Esophagus muscularis mucosa (tissue), 3 donors: ENCODE data around the gene LSM3.

Source experiments
- POLR2A ChIP-seq: fragments of 450-650 bp; IDR thresholded peaks from one replicate; pipeline ENCODE4 v1.6.1; 2017; ENCODE audit warnings: antibody characterized with exemption, moderate library complexity, mild to moderate bottlenecking, low read depth
- POLR2AphosphoS5 ChIP-seq, 2 donors: sonication (generic); formaldehyde crosslinking; IDR thresholded peaks; one replicate each; pipeline ENCODE4 v1.6.1; 2017; ENCODE audit warnings: antibody characterized with exemption in 2 of 2
- TF ChIP-seq, protein P1 (sequence below), 3 experiments: fragments of 200-600 bp in 2 of 3; fragments of 450-650 bp in 1 of 3; sonication (generic) in 2 of 3; IDR thresholded peaks; one replicate each; pipeline ENCODE4 v1.5.1; 2017 to 2019; ENCODE audit warnings: antibody characterized with exemption in 3 of 3, mild to moderate bottlenecking in 2 of 3, moderate library complexity in 1 of 3

DNA sequence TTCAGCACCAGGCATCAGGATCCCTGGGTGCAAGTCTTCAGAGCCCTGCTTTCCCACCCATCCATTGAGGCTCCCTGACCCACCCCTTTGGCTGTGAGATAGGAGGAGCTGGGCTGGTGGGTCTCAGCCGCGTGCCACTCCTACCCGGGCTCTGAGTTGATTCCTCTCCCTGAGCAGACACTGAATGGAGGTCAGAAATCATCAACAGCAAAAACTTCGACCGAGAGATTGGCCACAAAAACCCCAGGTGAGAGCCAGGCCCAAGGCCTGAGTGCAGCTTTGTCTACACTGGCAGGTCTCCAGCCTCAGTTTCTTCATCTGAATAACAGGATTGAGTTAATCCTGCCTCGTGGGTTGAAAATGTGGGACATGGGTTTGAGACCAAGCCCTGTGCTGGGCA is 45.9 kb upstream of the LSM3 start:
- TF ChIP-seq, protein P1, sequence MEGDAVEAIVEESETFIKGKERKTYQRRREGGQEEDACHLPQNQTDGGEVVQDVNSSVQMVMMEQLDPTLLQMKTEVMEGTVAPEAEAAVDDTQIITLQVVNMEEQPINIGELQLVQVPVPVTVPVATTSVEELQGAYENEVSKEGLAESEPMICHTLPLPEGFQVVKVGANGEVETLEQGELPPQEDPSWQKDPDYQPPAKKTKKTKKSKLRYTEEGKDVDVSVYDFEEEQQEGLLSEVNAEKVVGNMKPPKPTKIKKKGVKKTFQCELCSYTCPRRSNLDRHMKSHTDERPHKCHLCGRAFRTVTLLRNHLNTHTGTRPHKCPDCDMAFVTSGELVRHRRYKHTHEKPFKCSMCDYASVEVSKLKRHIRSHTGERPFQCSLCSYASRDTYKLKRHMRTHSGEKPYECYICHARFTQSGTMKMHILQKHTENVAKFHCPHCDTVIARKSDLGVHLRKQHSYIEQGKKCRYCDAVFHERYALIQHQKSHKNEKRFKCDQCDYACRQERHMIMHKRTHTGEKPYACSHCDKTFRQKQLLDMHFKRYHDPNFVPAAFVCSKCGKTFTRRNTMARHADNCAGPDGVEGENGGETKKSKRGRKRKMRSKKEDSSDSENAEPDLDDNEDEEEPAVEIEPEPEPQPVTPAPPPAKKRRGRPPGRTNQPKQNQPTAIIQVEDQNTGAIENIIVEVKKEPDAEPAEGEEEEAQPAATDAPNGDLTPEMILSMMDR (IDR thresholded peaks at IDR 0.05): no peak
- TF ChIP-seq POLR2A: no peak
- no peak for TF ChIP-seq POLR2AphosphoS5 (IDR thresholded peaks at IDR 0.05)
